Cardiac fibroblast (primary cell): Measurements from ENCODE around the gene MYO19.
A peak's percentile ranks its signal among the peaks of the same experiment; 100 is the strongest.

ENCODE experiments used
- DNase-seq, 2 donors: peaks; one replicate each; pipeline versions ENCODE4 v3.0.0 to v3.0.0-alpha.2; 2010; ENCODE audit warnings: low read depth in 2 of 2
- H3K4me3 ChIP-seq, 2 donors: replicated peaks in 1 of 2; 1 replicate in 1 of 2; 2 replicates in 1 of 2; pipeline ENCODE4 v1.5.1; 2011; ENCODE audit warnings: low read depth in 2 of 2, low read length in 2 of 2, mild to moderate bottlenecking in 2 of 2, moderate library complexity in 1 of 2
- CTCF ChIP-seq: IDR thresholded peaks from one replicate; pipeline ENCODE4 v1.5.1; 2011; ENCODE audit warnings: low read depth, mild to moderate bottlenecking, low read length, inconsistent platforms

MYO19 gene

GRCh38 chr17:36544307-36545076 lies 9.8 kb upstream of the MYO19 start, which contains the start of gene GGNBP2:
GGNBP2 (plus strand) TSS chr17:36544919; CDS start chr17:36545725, 806 bp downstream.
- TF ChIP-seq CTCF = no peak
- DNase-seq = peak; percentile 90 to 94
- peak within 1 kb of the TSS; percentile 94 to 97 for H3K4me3 ChIP-seq

GRCh38 chr17:36544044-36544306 lies 9.3 kb upstream of the MYO19 start:
- peak in 1 of 2 donors; percentile 67 for DNase-seq
- TF ChIP-seq CTCF = peak; percentile 23
- peak overlapping the region; percentile 94 to 97 for H3K4me3 ChIP-seq

- H3K4me3 ChIP-seq = no peak overlapping the region
- no peak for TF ChIP-seq CTCF
- no peak for DNase-seq
Observed at GRCh38 chr17:36542755-36543154, 8.1 kb upstream of the MYO19 start.

- no peak for TF ChIP-seq CTCF
- H3K4me3 ChIP-seq = no peak overlapping the region
- DNase-seq = no peak
Observed at GRCh38 chr17:36540696-36541095, 6.0 kb upstream of the MYO19 start.

GRCh38 chr17:36535669-36536081 lies 1.0 kb upstream of the MYO19 start:
- no peak for TF ChIP-seq CTCF
- DNase-seq = no peak
- peak overlapping the region; percentile 83 to 95 for H3K4me3 ChIP-seq

GRCh38 chr17:36533935-36534839 lies 481 bp downstream of the MYO19 start:
- DNase-seq = peak; percentile 57 to 60
- H3K4me3 ChIP-seq = peak overlapping the region; percentile 83 to 95
- peak; percentile 55 for TF ChIP-seq CTCF
